GM18951 (cell line): Measurements from ENCODE around the gene DISP1.

Experiments used
- POLR2A ChIP-seq: IDR thresholded peaks from 4 replicates; pipeline ENCODE4 v1.6.1; 2011; ENCODE audit warnings: mild to moderate bottlenecking; ENCODE audit not compliant: insufficient read length, insufficient read depth; ENCODE audit errors: extremely low read depth
- in situ Hi-C: fragments of 300-500 bp; cut with MboI; formaldehyde crosslinking; loops from one replicate; pipeline ENCODE4 v1.12.0; 2022; ENCODE audit warnings: low sequenced_read_pairs, mixed read lengths, inconsistent platforms; ENCODE audit not compliant: unreplicated experiment

Gene DISP1, protein sequence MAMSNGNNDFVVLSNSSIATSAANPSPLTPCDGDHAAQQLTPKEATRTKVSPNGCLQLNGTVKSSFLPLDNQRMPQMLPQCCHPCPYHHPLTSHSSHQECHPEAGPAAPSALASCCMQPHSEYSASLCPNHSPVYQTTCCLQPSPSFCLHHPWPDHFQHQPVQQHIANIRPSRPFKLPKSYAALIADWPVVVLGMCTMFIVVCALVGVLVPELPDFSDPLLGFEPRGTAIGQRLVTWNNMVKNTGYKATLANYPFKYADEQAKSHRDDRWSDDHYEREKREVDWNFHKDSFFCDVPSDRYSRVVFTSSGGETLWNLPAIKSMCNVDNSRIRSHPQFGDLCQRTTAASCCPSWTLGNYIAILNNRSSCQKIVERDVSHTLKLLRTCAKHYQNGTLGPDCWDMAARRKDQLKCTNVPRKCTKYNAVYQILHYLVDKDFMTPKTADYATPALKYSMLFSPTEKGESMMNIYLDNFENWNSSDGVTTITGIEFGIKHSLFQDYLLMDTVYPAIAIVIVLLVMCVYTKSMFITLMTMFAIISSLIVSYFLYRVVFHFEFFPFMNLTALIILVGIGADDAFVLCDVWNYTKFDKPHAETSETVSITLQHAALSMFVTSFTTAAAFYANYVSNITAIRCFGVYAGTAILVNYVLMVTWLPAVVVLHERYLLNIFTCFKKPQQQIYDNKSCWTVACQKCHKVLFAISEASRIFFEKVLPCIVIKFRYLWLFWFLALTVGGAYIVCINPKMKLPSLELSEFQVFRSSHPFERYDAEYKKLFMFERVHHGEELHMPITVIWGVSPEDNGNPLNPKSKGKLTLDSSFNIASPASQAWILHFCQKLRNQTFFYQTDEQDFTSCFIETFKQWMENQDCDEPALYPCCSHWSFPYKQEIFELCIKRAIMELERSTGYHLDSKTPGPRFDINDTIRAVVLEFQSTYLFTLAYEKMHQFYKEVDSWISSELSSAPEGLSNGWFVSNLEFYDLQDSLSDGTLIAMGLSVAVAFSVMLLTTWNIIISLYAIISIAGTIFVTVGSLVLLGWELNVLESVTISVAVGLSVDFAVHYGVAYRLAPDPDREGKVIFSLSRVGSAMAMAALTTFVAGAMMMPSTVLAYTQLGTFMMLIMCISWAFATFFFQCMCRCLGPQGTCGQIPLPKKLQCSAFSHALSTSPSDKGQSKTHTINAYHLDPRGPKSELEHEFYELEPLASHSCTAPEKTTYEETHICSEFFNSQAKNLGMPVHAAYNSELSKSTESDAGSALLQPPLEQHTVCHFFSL (N-terminal part only)

GRCh38 chr1:222814536-222815439, at the start of gene DISP1:
TSS of gene DISP1 (plus strand) at chr1:222815039. CDS start at chr1:222942824, 127,785 bp downstream.
- in situ Hi-C loops, result no loop called here
- TF ChIP-seq POLR2A, result peak; percentile 74

DNA sequence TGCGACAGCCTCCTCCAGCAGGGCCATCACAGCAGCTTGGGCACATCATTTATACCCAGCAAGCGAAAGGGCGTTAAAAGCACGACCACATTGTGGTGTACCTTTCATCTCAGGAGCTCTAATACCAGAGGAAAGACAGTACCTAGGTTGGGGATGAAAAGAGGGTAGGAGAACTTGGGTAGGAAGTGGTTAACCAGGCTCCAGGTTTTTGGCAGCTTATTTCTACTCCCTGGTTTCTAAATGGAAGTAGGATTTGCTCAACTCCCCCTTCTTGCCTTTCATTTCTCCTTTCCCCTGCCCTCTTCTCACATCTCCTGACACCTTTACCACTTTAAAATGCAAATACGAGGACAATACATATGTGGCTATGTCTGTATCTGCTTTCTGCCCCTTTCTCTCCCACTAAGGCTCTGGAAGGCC, 47.7 kb upstream of the DISP1 start:
- TF ChIP-seq POLR2A, result no peak
- in situ Hi-C loops, result no loop called here

GRCh38 chr1:222768592-222768991, 46.2 kb upstream of the DISP1 start:
- no peak for TF ChIP-seq POLR2A
- in situ Hi-C loops, result no loop called here

GRCh38 chr1:222769181-222769580, 45.7 kb upstream of the DISP1 start:
- in situ Hi-C loops, result no loop called here

GRCh38 chr1:222769971-222770620, 44.7 kb upstream of the DISP1 start:
- TF ChIP-seq POLR2A, result no peak
- in situ Hi-C loops, result no loop called here

More at GRCh38 chr1:222769181-222769580, 45.7 kb upstream of the DISP1 start:
- TF ChIP-seq POLR2A, result no peak

GRCh38 chr1:222772996-222773379, 41.9 kb upstream of the DISP1 start:
- in situ Hi-C loops, result no loop called here
- TF ChIP-seq POLR2A, result no peak

DNA sequence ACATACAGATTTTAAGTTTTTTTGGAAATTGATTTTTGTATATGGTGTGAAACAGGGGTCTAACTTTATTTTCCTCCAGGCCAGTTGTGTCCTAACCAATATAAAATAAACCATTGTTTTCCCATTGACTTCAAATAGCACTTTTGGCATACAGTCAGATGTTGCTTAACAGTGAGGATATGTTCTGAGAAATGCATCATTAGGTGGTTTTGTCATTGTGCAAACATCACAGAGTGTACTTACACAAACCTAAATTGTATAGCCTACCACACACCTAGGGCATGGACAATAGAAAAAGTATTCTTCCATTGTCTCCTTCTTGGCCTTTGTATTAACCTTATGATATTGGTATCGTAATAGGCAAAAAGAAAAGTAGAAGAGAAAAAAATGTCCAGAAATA, 37.4 kb upstream of the DISP1 start:
- no peak for TF ChIP-seq POLR2A
- in situ Hi-C loops, result loop anchor here (25.0 kb wide), 1 partner anchor 310 kb away; no protein-coding TSS in a partner anchor

DNA sequence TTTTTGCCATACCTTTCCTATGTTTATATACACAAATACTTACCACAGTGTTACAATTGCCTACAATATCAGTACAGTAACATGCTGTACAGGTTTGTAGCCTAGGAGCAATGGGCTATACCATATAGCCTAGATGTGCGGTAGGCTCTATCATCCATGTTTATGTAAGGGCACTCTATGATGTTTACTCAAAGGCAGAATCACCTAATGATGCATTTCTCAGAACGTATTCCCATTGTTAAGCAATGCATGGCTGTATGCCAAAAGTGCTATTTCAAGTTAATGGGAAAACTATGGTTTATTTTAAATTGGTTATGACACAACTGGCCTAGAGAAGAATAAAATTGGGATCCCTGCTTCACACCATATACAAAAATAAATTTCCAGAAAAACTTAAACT, 36.9 kb upstream of the DISP1 start:
- in situ Hi-C loops, result loop anchor here (25.0 kb wide), 1 partner anchor 309 kb away; no protein-coding TSS in a partner anchor

DNA sequence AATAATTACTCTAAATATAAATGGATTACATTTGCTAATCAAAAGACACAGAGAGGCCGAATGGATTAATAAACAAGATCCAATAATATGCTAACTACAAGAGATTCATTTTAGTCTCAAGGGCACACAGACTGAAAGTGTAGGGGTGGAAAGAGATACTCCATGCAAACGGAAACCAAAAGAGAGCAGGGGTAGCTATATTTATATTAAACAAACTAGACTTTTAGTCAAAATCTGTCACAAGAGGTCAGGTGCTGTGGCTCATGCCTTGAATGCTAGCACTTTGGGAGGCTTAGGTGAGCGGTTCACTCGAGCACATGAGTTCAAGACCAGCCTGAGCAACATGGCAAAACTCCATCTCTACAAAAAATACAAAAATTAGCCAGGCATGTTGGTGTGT, 33.6 kb upstream of the DISP1 start:
- TF ChIP-seq POLR2A, result no peak
- in situ Hi-C loops, result loop anchor here (25.0 kb wide), 1 partner anchor 306 kb away; no protein-coding TSS in a partner anchor

More for the DNA sequence above, 36.9 kb upstream of the DISP1 start:
- TF ChIP-seq POLR2A, result no peak

DNA sequence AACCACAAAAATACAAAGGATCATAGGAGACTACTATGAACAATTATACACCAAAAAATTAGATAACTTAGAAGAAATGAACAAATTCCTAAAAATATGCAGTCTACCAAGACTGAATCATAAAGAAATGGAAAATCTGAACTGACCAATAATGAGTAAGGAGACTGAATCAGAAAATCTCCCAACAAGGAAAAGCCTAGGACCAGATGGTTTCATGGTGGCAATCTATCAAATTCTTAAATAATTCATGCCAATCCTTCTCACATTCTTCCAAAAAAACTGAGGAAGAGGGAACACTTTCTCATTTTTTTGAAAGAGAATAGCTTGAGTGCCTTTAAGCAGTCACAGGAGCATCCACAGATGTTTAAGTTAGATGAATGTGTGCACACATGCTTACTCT, 31.8 kb upstream of the DISP1 start:
- in situ Hi-C loops, result loop anchor here (25.0 kb wide), 1 partner anchor 304 kb away; no protein-coding TSS in a partner anchor

DNA sequence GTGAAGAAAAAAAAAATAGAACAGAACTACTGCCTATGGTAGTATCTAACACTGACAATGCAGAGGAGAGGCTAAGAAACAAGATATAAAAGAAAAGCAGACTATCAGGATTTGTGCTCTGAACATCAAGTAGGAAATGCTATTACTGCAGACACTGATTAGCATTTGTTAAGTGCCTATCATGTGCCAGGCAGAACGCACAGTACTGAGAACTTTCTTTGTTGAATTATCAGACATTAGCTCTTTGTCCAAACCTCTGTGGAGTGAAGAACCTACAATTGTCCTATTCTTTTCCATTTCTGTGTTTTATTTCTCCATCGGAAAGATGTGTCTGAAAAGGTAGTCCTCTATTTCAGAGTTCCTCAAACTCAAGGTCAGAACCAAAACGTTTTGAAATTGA, 30.5 kb upstream of the DISP1 start:
- in situ Hi-C loops, result loop anchor here (25.0 kb wide), 1 partner anchor 303 kb away; no protein-coding TSS in a partner anchor
- TF ChIP-seq POLR2A, result no peak

More for the DNA sequence above, 31.8 kb upstream of the DISP1 start:
- no peak for TF ChIP-seq POLR2A
